HG02981 (cell line): Measurements from ENCODE around the gene SPINT3.

Experiments used
- ATAC-seq: cut with Tn5 transposase; IDR thresholded peaks from one replicate; pipeline ENCODE4 v1.9.1; 2021; ENCODE audit warnings: mild to moderate bottlenecking, moderate library complexity; ENCODE audit not compliant: unreplicated experiment

SPINT3 gene

GRCh38 chr20:45462711-45463509 lies 52.5 kb downstream of the SPINT3 start:
- ATAC-seq = peak; percentile 46
